ENCODE data around the gene CENPM. TPM values are rescaled to one million over a fixed set of nuclear protein-coding genes. Genes with fewer than 3 reads are reported as not detected.

CENPM gene
- total RNA-seq, 1 donor from 2014 or later: 9.8 TPM

GRCh38 chr22:41907436-41908401 is 39.2 kb downstream of the CENPM start:
- no peak for TF ChIP-seq CTCF (IDR thresholded peaks at IDR 0.05; ENCODE audit: insufficient read depth, low read length, poor library complexity, severe bottlenecking)
- DNase-seq (ENCODE audit: low read depth): no peak
- Histone ChIP-seq H3K27me3 (ENCODE audit: control insufficient read depth, insufficient read depth, low read length) (peaks cover 37% of the 10 kb centered on the region), H3K4me3 (ENCODE audit: low read depth, low read length) (no peak overlapping the region), H3K36me3 (ENCODE audit: control insufficient read depth, insufficient read depth, low read length) (peaks cover 10% of the 10 kb centered on the region)

- DNase-seq (ENCODE audit: low read depth): no peak
- no peak for TF ChIP-seq CTCF (IDR thresholded peaks at IDR 0.05; ENCODE audit: insufficient read depth, low read length, poor library complexity, severe bottlenecking)
- Histone ChIP-seq H3K4me3 (ENCODE audit: low read depth, low read length) (no peak overlapping the region), H3K36me3 (ENCODE audit: control insufficient read depth, insufficient read depth, low read length) (peaks cover 10% of the 10 kb centered on the region), H3K27me3 (ENCODE audit: control insufficient read depth, insufficient read depth, low read length) (peaks cover 28% of the 10 kb centered on the region)
Measured at GRCh38 chr22:41906822-41907221, 40.1 kb downstream of the CENPM start.

- Histone ChIP-seq H3K4me3 (ENCODE audit: low read depth, low read length) (no peak overlapping the region), H3K36me3 (ENCODE audit: control insufficient read depth, insufficient read depth, low read length) (peaks cover 13% of the 10 kb centered on the region), H3K27me3 (ENCODE audit: control insufficient read depth, insufficient read depth, low read length) (peaks cover 17% of the 10 kb centered on the region)
- DNase-seq (ENCODE audit: low read depth): no peak
- no peak for TF ChIP-seq CTCF (IDR thresholded peaks at IDR 0.05; ENCODE audit: insufficient read depth, low read length, poor library complexity, severe bottlenecking)
Measured at GRCh38 chr22:41905411-41906202, 41.3 kb downstream of the CENPM start.

GRCh38 chr22:41904450-41905410 is 42.2 kb downstream of the CENPM start:
- peaks cover 17% of the 10 kb centered on the region for H3K36me3 ChIP-seq (ENCODE audit: control insufficient read depth, insufficient read depth, low read length)
- peaks cover 10% of the 10 kb centered on the region for H3K27me3 ChIP-seq (ENCODE audit: control insufficient read depth, insufficient read depth, low read length)
- no peak for TF ChIP-seq CTCF (IDR thresholded peaks at IDR 0.05; ENCODE audit: insufficient read depth, low read length, poor library complexity, severe bottlenecking)
- no peak for DNase-seq (ENCODE audit: low read depth)
- no peak overlapping the region for H3K4me3 ChIP-seq (ENCODE audit: low read depth, low read length)

DNA sequence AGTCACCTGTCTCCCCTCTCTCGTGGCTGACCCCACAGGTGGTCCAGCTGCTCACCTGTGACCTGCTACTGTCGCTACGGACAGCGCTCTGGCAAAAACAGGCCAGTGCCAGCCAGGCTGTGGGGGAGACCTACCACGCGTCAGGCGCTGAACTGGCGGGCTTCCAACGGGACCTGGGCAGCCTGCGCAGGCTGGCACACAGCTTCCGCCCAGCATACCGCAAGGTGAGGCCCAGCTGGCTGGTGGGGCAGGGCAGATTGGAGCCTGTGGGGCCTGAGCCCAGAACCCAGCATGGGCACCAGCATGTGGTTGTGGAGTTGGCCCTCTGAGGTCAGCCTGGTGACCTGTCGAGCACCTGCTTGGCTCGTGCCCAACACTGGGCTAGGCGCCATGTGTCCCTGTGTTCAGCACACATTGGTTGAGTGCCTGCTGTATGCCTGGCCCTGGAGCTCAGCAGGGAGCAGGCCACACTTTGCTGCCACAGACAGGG is 44.0 kb downstream of the CENPM start:
- peaks cover 19% of the 10 kb centered on the region for H3K36me3 ChIP-seq (ENCODE audit: control insufficient read depth, insufficient read depth, low read length)
- no peak for TF ChIP-seq CTCF (IDR thresholded peaks at IDR 0.05; ENCODE audit: insufficient read depth, low read length, poor library complexity, severe bottlenecking)
- DNase-seq (ENCODE audit: low read depth): no peak
- H3K4me3 ChIP-seq (ENCODE audit: low read depth, low read length): no peak overlapping the region
- no peaks in the 10 kb centered on the region for H3K27me3 ChIP-seq (ENCODE audit: control insufficient read depth, insufficient read depth, low read length)
